SK-N-SH (cell line): ENCODE results near the gene RPE.

ENCODE experiments used
- FOSL2 ChIP-seq: IDR thresholded peaks from 2 replicates; pipeline ENCODE4 v1.4.0; 2012; ENCODE audit warnings: low read depth, mild to moderate bottlenecking, moderate library complexity, borderline replicate concordance
- GATA2 ChIP-seq: sonication (generic); formaldehyde crosslinking; IDR thresholded peaks from 2 replicates; pipeline ENCODE4 v1.5.0; 2020; ENCODE audit warnings: mild to moderate bottlenecking, missing genetic modification reagents
- POLR2AphosphoS5 ChIP-seq: IDR thresholded peaks from 2 replicates; pipeline ENCODE4 v1.6.1; 2012; ENCODE audit warnings: low read depth, low read length
- RAD21 ChIP-seq: IDR thresholded peaks from 2 replicates; pipeline ENCODE4 v1.6.1; 2012; ENCODE audit warnings: mild to moderate bottlenecking, low read length
- RCOR1 ChIP-seq: fragments of 150-350 bp; IDR thresholded peaks from 2 replicates; pipeline ENCODE4 v1.6.1; 2017; ENCODE audit warnings: antibody characterized with exemption, low read length
- RXRA ChIP-seq: IDR thresholded peaks from 2 replicates; pipeline ENCODE4 v1.4.0; 2012; ENCODE audit warnings: low read depth, mild to moderate bottlenecking, borderline replicate concordance
- SIN3A ChIP-seq: IDR thresholded peaks from 2 replicates; pipeline ENCODE4 v1.6.1; 2012; ENCODE audit warnings: low read depth, mild to moderate bottlenecking, low read length, moderate library complexity, borderline replicate concordance
- SMC3 ChIP-seq: IDR thresholded peaks from 2 replicates; pipeline ENCODE4 v1.6.1; 2012; ENCODE audit warnings: low read depth, low read length, improper control_type of control experiment
- TEAD4 ChIP-seq: IDR thresholded peaks from 2 replicates; pipeline ENCODE4 v1.4.0; 2012; ENCODE audit warnings: mild to moderate bottlenecking, borderline replicate concordance; ENCODE audit not compliant: insufficient read depth
- ZBTB33 ChIP-seq: IDR thresholded peaks from 2 replicates; pipeline ENCODE4 v1.4.0; 2012; ENCODE audit warnings: low read depth, borderline replicate concordance
- TF ChIP-seq, protein P1 (sequence below): fragments of 200-600 bp; sonication (generic); IDR thresholded peaks from 2 replicates; pipeline ENCODE4 v1.6.1; 2017; ENCODE audit warnings: antibody characterized with exemption, mild to moderate bottlenecking, moderate library complexity
- TF ChIP-seq, protein P2 (sequence below): IDR thresholded peaks from 2 replicates; pipeline ENCODE4 v1.6.1; 2012; ENCODE audit warnings: mild to moderate bottlenecking, low read depth, low read length, moderate library complexity

DNA sequence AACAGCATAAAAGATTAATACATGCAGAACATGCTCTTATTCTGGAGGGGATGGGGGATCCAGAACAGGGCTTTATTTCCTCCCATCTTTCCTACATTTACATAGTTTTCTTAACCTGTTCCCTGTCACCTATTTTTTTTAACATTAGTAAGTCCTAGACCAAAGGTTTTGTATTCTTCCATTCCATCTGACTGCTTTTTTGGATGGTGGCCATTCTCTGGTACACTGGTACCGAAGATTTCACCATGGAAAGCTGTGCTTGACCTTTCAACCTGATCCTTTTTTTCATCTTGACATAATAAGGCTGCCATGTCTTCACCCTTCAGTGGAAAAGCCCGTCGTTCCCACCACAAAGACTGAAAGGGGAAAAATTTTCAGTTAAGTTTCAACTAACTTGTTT lies 20.4 kb downstream of the RPE start:
- TF ChIP-seq, protein P1, sequence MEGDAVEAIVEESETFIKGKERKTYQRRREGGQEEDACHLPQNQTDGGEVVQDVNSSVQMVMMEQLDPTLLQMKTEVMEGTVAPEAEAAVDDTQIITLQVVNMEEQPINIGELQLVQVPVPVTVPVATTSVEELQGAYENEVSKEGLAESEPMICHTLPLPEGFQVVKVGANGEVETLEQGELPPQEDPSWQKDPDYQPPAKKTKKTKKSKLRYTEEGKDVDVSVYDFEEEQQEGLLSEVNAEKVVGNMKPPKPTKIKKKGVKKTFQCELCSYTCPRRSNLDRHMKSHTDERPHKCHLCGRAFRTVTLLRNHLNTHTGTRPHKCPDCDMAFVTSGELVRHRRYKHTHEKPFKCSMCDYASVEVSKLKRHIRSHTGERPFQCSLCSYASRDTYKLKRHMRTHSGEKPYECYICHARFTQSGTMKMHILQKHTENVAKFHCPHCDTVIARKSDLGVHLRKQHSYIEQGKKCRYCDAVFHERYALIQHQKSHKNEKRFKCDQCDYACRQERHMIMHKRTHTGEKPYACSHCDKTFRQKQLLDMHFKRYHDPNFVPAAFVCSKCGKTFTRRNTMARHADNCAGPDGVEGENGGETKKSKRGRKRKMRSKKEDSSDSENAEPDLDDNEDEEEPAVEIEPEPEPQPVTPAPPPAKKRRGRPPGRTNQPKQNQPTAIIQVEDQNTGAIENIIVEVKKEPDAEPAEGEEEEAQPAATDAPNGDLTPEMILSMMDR, result no peak
- TF ChIP-seq ZBTB33, result no peak
- TF ChIP-seq POLR2AphosphoS5, result no peak
- TF ChIP-seq SMC3, result no peak
- TF ChIP-seq RXRA, result no peak
- no peak for TF ChIP-seq TEAD4
- TF ChIP-seq GATA2, result no peak
- TF ChIP-seq FOSL2, result no peak
- TF ChIP-seq RAD21, result no peak
- TF ChIP-seq RCOR1, result no peak
- TF ChIP-seq SIN3A, result no peak
- TF ChIP-seq, protein P2, sequence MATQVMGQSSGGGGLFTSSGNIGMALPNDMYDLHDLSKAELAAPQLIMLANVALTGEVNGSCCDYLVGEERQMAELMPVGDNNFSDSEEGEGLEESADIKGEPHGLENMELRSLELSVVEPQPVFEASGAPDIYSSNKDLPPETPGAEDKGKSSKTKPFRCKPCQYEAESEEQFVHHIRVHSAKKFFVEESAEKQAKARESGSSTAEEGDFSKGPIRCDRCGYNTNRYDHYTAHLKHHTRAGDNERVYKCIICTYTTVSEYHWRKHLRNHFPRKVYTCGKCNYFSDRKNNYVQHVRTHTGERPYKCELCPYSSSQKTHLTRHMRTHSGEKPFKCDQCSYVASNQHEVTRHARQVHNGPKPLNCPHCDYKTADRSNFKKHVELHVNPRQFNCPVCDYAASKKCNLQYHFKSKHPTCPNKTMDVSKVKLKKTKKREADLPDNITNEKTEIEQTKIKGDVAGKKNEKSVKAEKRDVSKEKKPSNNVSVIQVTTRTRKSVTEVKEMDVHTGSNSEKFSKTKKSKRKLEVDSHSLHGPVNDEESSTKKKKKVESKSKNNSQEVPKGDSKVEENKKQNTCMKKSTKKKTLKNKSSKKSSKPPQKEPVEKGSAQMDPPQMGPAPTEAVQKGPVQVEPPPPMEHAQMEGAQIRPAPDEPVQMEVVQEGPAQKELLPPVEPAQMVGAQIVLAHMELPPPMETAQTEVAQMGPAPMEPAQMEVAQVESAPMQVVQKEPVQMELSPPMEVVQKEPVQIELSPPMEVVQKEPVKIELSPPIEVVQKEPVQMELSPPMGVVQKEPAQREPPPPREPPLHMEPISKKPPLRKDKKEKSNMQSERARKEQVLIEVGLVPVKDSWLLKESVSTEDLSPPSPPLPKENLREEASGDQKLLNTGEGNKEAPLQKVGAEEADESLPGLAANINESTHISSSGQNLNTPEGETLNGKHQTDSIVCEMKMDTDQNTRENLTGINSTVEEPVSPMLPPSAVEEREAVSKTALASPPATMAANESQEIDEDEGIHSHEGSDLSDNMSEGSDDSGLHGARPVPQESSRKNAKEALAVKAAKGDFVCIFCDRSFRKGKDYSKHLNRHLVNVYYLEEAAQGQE, result no peak
